GM19455 (cell line): ENCODE measurements around the gene PFKL.

Source experiments
- ATAC-seq: cut with Tn5 transposase; IDR thresholded peaks from one replicate; pipeline ENCODE4 v1.9.1; 2021; ENCODE audit not compliant: unreplicated experiment

Gene PFKL

GRCh38 chr21:44325386-44326271 lies 25.8 kb downstream of the PFKL start:
- ATAC-seq: no peak

GRCh38 chr21:44326272-44326647 lies 26.4 kb downstream of the PFKL start:
- ATAC-seq: no peak

- no peak for ATAC-seq
Observed at GRCh38 chr21:44326716-44327602, 27.1 kb downstream of the PFKL start.

GRCh38 chr21:44327603-44327974 lies 27.7 kb downstream of the PFKL start:
- ATAC-seq: no peak

- no peak for ATAC-seq
Observed at GRCh38 chr21:44328242-44328895, 28.5 kb downstream of the PFKL start.

- ATAC-seq: no peak
Observed at GRCh38 chr21:44329086-44329889, 29.4 kb downstream of the PFKL start.

- ATAC-seq: no peak
Observed at GRCh38 chr21:44329971-44330681, 30.3 kb downstream of the PFKL start.

GRCh38 chr21:44330698-44331097 lies 30.8 kb downstream of the PFKL start:
- ATAC-seq: no peak

- no peak for ATAC-seq
Observed at GRCh38 chr21:44331209-44331608, 31.4 kb downstream of the PFKL start.

GRCh38 chr21:44331650-44332307 lies 31.9 kb downstream of the PFKL start:
- no peak for ATAC-seq

GRCh38 chr21:44332383-44332782 lies 32.5 kb downstream of the PFKL start:
- no peak for ATAC-seq

- ATAC-seq: no peak
Observed at GRCh38 chr21:44332965-44333364, 33.1 kb downstream of the PFKL start.

- no peak for ATAC-seq
Observed at GRCh38 chr21:44333509-44334328, 33.9 kb downstream of the PFKL start.

GRCh38 chr21:44334329-44335030 lies 34.6 kb downstream of the PFKL start:
- ATAC-seq: no peak

- no peak for ATAC-seq
Observed at GRCh38 chr21:44335266-44336059, 35.6 kb downstream of the PFKL start.

- ATAC-seq: no peak
Observed at GRCh38 chr21:44337449-44337848, 37.6 kb downstream of the PFKL start.
